Endothelial cell of umbilical vein (primary cell): ENCODE data around the gene CELF2.

Experiments
- CTCF ChIP-seq, 2 donors: IDR thresholded peaks; 1 replicate in 1 of 2; 2 replicates in 1 of 2; pipeline ENCODE4 v1.5.1; 2011; ENCODE audit warnings: low read length in 2 of 2, mild to moderate bottlenecking in 2 of 2, moderate library complexity in 2 of 2, control low read depth in 1 of 2, inconsistent platforms in 1 of 2, low read depth in 1 of 2; ENCODE audit not compliant: insufficient read depth in 1 of 2; ENCODE audit errors: extremely low read depth in 1 of 2
- EZH2 ChIP-seq: IDR thresholded peaks from 2 replicates; pipeline ENCODE4 v1.6.1; 2012; ENCODE audit warnings: borderline replicate concordance, low read depth, mild to moderate bottlenecking, moderate library complexity, low read length, inconsistent platforms; ENCODE audit not compliant: severe bottlenecking
- FOS ChIP-seq: IDR thresholded peaks from 2 replicates; pipeline ENCODE4 v1.6.1; 2011; ENCODE audit warnings: mild to moderate bottlenecking, low read length, moderate library complexity, borderline replicate concordance; ENCODE audit not compliant: insufficient read depth
- JUN ChIP-seq: IDR thresholded peaks from 2 replicates; pipeline ENCODE4 v1.6.1; 2011; ENCODE audit warnings: borderline replicate concordance, low read depth; ENCODE audit not compliant: insufficient read length, insufficient read depth
- MAX ChIP-seq: IDR thresholded peaks from 2 replicates; pipeline ENCODE4 v1.6.1; 2011; ENCODE audit not compliant: insufficient read depth, insufficient read length
- MYC ChIP-seq: IDR thresholded peaks from one replicate; pipeline ENCODE4 v1.6.1; 2011; ENCODE audit warnings: mild to moderate bottlenecking, low read depth, low read length
- POLR2A ChIP-seq: IDR thresholded peaks from 2 replicates; pipeline ENCODE4 v1.6.1; 2012; ENCODE audit warnings: low read depth, mild to moderate bottlenecking, control low read depth, low read length
- POLR2AphosphoS5 ChIP-seq: IDR thresholded peaks from 2 replicates; pipeline ENCODE4 v1.6.1; 2012; ENCODE audit warnings: low read depth, mild to moderate bottlenecking, control low read depth, low read length, moderate library complexity; ENCODE audit not compliant: insufficient read depth

- TF ChIP-seq CTCF (IDR thresholded peaks at IDR 0.05; ENCODE audit: extremely low read depth in 1 of 2, insufficient read depth in 1 of 2, low read depth in 1 of 2, low read length in 2 of 2) (no peak), POLR2A (no peak), EZH2 (no peak), POLR2AphosphoS5 (no peak), MYC (no peak), MAX (no peak), JUN (no peak), FOS (no peak)
Observed at GRCh38 chr10:11373717-11374171, 356.1 kb downstream of the CELF2 start.
